ENCODE measurements around the gene ZSCAN10. TPM values are rescaled to one million over a fixed set of nuclear protein-coding genes. Genes with fewer than 3 reads are reported as not detected.

The ZSCAN10 gene
- total and polyA plus RNA-seq, 2 of the 13 experiments (the other 11 are each of a cell fraction or from before 2014, with no cell fraction given) = not detected

- WGBS (ENCODE audit: low lambda C conversion rate) = 94% methylated on average over 10 of the region's 13 CpGs
- Histone ChIP-seq H3K9ac (ENCODE audit: insufficient read depth, low read depth, low read length) (no peak overlapping the region), H3K36me3 (replicated peaks in 1 of 2; ENCODE audit: control insufficient read depth in 1 of 2, insufficient read depth in 2 of 2, low read length in 2 of 2) (no peaks in the 10 kb centered on the region), H3K4me3 (replicated peaks in 1 of 3; ENCODE audit: insufficient read depth in 1 of 3, low read depth in 2 of 3, low read length in 3 of 3) (no peak overlapping the region), H3K27me3 (ENCODE audit: control insufficient read depth in 1 of 2, insufficient read depth in 2 of 2, low read length in 2 of 2) (peaks cover 0 to 12% of the 10 kb centered on the region in 2 experiments; a peak in 1 of 5 replicates), H3K4me1 (ENCODE audit: insufficient read depth, low read length) (peaks cover 45% of the 10 kb centered on the region), H3K79me2 (ENCODE audit: insufficient read depth, low read length) (no peaks in the 10 kb centered on the region), H3K4me2 (ENCODE audit: low read depth, low read length) (no peak overlapping the region), H3K27ac (ENCODE audit: extremely low read length, insufficient read depth, low read length) (no peak overlapping the region), H3K9me3 (ENCODE audit: low read length) (no peaks in the 10 kb centered on the region), H4K20me1 (ENCODE audit: insufficient read depth, low read length) (no peaks in the 10 kb centered on the region), H2AFZ (ENCODE audit: low read length) (no peak overlapping the region)
- DNase-seq (ENCODE audit: low spot score) (no peak), ATAC-seq (no peak), FAIRE-seq (no peak)
- TF ChIP-seq MEIS2 (CRISPR knock-in tag; IDR thresholded peaks at IDR 0.05) (no peak), ZNF773 (CRISPR knock-in tag; IDR thresholded peaks at IDR 0.05; ENCODE audit: borderline replicate concordance) (no peak), ZNF597 (CRISPR knock-in tag; IDR thresholded peaks at IDR 0.05) (no peak), IRF2 (CRISPR knock-in tag; IDR thresholded peaks at IDR 0.05) (no peak), THAP7 (CRISPR knock-in tag; IDR thresholded peaks at IDR 0.05) (no peak), SP2 (CRISPR knock-in tag; IDR thresholded peaks at IDR 0.05) (no peak), ZBTB44 (CRISPR knock-in tag; IDR thresholded peaks at IDR 0.05) (no peak), TGIF2 (CRISPR knock-in tag; IDR thresholded peaks at IDR 0.05) (no peak), PRPF4 (IDR thresholded peaks at IDR 0.05; ENCODE audit: low read depth, low read length, poor library complexity, severe bottlenecking) (no peak), ZNF367 (CRISPR knock-in tag; IDR thresholded peaks at IDR 0.05; ENCODE audit: borderline replicate concordance) (no peak), ZBTB26 (CRISPR knock-in tag; IDR thresholded peaks at IDR 0.05; ENCODE audit: borderline replicate concordance) (no peak), RBAK (CRISPR knock-in tag; IDR thresholded peaks at IDR 0.05) (no peak), ATF7 (IDR thresholded peaks at IDR 0.05) (no peak), ATF7 (CRISPR knock-in tag; IDR thresholded peaks at IDR 0.05) (no peak), ZNF674 (CRISPR knock-in tag; IDR thresholded peaks at IDR 0.05; ENCODE audit: low read depth) (no peak), ZNF660 (CRISPR knock-in tag; IDR thresholded peaks at IDR 0.05; ENCODE audit: borderline replicate concordance, low read depth) (no peak), ZNF275 (CRISPR knock-in tag; IDR thresholded peaks at IDR 0.05; ENCODE audit: borderline replicate concordance) (no peak), NBN (conservative IDR thresholded peaks at IDR 0.05) (no peak), JDP2 (CRISPR knock-in tag; IDR thresholded peaks at IDR 0.05; ENCODE audit: borderline replicate concordance) (no peak), MTA1 (CRISPR knock-in tag; IDR thresholded peaks at IDR 0.05; ENCODE audit: borderline replicate concordance) (no peak), ZNF747 (CRISPR knock-in tag; IDR thresholded peaks at IDR 0.05; ENCODE audit: borderline replicate concordance) (no peak)
- in situ Hi-C loops (cut with HindIII; ENCODE audit: extremely low pct_ligation_motif_present, low pct_unique_long_range_greater_than_20kb) (no loop called here), intact Hi-C loops (cut with micrococcal nuclease; ENCODE audit: unreplicated experiment) (no loop called here)
- ChIA-PET POLR2A (no interaction called here), CTCF (ENCODE audit: low intra/inter-chr PET ratio, low total read pairs) (no interaction called here)
- BruUV-seq (replicated peaks) = no TSS peak
Measured at GRCh38 chr16:3142770-3143169, 43.7 kb upstream of the ZSCAN10 start.
